Uterus (tissue), 2 donors: ENCODE measurements around the gene SLC35A3.

Source experiments
- CTCF ChIP-seq, 4 experiments: fragments of 200-600 bp in 2 of 4; fragments of 450-650 bp in 2 of 4; sonication (generic) in 2 of 4; IDR thresholded peaks; one replicate each; pipeline ENCODE4 v1.5.1; 2016 to 2019; ENCODE audit warnings: antibody characterized with exemption in 4 of 4, mild to moderate bottlenecking in 2 of 4, moderate library complexity in 1 of 4
- POLR2A ChIP-seq, 2 donors: fragments of 450-650 bp; IDR thresholded peaks; one replicate each; pipeline ENCODE4 v1.6.1; 2016; ENCODE audit warnings: antibody characterized with exemption in 2 of 2, mild to moderate bottlenecking in 1 of 2, moderate library complexity in 1 of 2

- TF ChIP-seq CTCF (IDR thresholded peaks at IDR 0.05) (no peak), POLR2A (IDR thresholded peaks at IDR 0.05) (no peak)
Observed at GRCh38 chr1:100076744-100077143, 106.9 kb downstream of the SLC35A3 start.
